HepG2 (cell line): Measurements from ENCODE around the gene CMIP. TPM values are rescaled to one million over a fixed set of nuclear protein-coding genes. Genes with fewer than 3 reads are reported as not detected.

Experiments used
- ERF ChIP-seq: IDR thresholded peaks from 2 replicates; pipeline ENCODE4 v1.6.1; 2018; ENCODE audit warnings: missing biosample characterization, missing genetic modification reagents
- JUND ChIP-seq: sonication (generic); formaldehyde crosslinking; IDR thresholded peaks from 2 replicates; pipeline ENCODE4 v1.8.0; 2022; ENCODE audit warnings: mild to moderate bottlenecking, missing genetic modification reagents
- MED1 ChIP-seq: sonication (generic); formaldehyde crosslinking; IDR thresholded peaks from 2 replicates; pipeline ENCODE4 v1.4.0; 2020; ENCODE audit warnings: missing genetic modification reagents
- ZNF124 ChIP-seq: sonication (generic); formaldehyde crosslinking; IDR thresholded peaks from 2 replicates; pipeline ENCODE4 v1.4.0; 2020; ENCODE audit warnings: missing genetic modification reagents
- ZNF354B ChIP-seq: sonication (generic); formaldehyde crosslinking; IDR thresholded peaks from 2 replicates; pipeline ENCODE4 v1.8.0; 2022; ENCODE audit warnings: mild to moderate bottlenecking, missing genetic modification reagents
- ZNF576 ChIP-seq: sonication (generic); formaldehyde crosslinking; IDR thresholded peaks from 2 replicates; pipeline ENCODE4 v1.4.0; 2020; ENCODE audit warnings: mild to moderate bottlenecking, missing genetic modification reagents
- ZNF687 ChIP-seq: sonication (generic); formaldehyde crosslinking; IDR thresholded peaks from 2 replicates; pipeline ENCODE4 v1.5.1; 2020; ENCODE audit warnings: mild to moderate bottlenecking, missing genetic modification reagents, moderate library complexity
- polyA plus RNA-seq, 8 experiments: library from polyadenylated mRNA; depleted of rRNA in 3 of 8; stranded (reverse) in 7 of 8; unstranded in 1 of 8; fragments of >200 nt; fragmentation: Illumina TruSeq in 4 of 8; extraction: Trizol in 4 of 8; gene quantifications; 2 replicates each; pipeline versions ENCODE4 v1.2.1 to v1.2.3, GENCODE V29; 2011 to 2016; ENCODE audit warnings: low read depth in 4 of 8, missing spikeins in 1 of 8, mixed read lengths in 1 of 8; ENCODE audit not compliant: insufficient read depth in 1 of 8
- total RNA-seq, 5 experiments: library from RNA; depleted of rRNA; stranded (reverse); fragments of >200 nt; fragmentation: Illumina TruSeq; extraction: Trizol; gene quantifications; 2 replicates each; pipeline ENCODE4 v1.2.3, GENCODE V29; 2016; ENCODE audit warnings: low read depth in 1 of 5
- TF ChIP-seq, protein P1 (sequence below): sonication (generic); formaldehyde crosslinking; IDR thresholded peaks from 2 replicates; pipeline ENCODE4 v1.9.0; 2022; ENCODE audit warnings: missing genetic modification reagents, mild to moderate bottlenecking, borderline replicate concordance
- TF ChIP-seq, protein P2 (sequence below), 2 experiments: sonication (generic) in 1 of 2; formaldehyde crosslinking in 1 of 2; IDR thresholded peaks; 2 replicates each; pipeline versions ENCODE4 v1.4.0 to v1.6.1; 2016 to 2020; ENCODE audit warnings: borderline replicate concordance in 1 of 2, low read depth in 1 of 2, mild to moderate bottlenecking in 1 of 2, missing genetic modification reagents in 1 of 2
- TF ChIP-seq, protein P3 (sequence below), 2 experiments: sonication (generic) in 1 of 2; formaldehyde crosslinking in 1 of 2; IDR thresholded peaks; 2 replicates each; pipeline versions ENCODE4 v1.6.1 to v1.9.0; 2014 to 2022; ENCODE audit warnings: antibody characterized with exemption in 1 of 2, borderline replicate concordance in 1 of 2, inconsistent platforms in 1 of 2, low read depth in 1 of 2, missing genetic modification reagents in 1 of 2

The CMIP gene
- total and polyA plus RNA-seq, 2 of the 13 experiments (the other 11 are each of a cell fraction or from before 2014, with no cell fraction given): 10.9 to 18.1 TPM

GRCh38 chr16:81532491-81533174 is 88.0 kb downstream of the CMIP start (continued):
- TF ChIP-seq ZNF687 (CRISPR knock-in tag) (peak; percentile 89), ERF (no peak), ZNF576 (CRISPR knock-in tag) (no peak), ZNF124 (no peak), MED1 (CRISPR knock-in tag) (no peak; the same call in 1 of the 2 replicates), ZNF354B (CRISPR knock-in tag) (no peak), JUND (peak; percentile 29; the same call in 1 of the 2 replicates)
- TF ChIP-seq, protein P1, sequence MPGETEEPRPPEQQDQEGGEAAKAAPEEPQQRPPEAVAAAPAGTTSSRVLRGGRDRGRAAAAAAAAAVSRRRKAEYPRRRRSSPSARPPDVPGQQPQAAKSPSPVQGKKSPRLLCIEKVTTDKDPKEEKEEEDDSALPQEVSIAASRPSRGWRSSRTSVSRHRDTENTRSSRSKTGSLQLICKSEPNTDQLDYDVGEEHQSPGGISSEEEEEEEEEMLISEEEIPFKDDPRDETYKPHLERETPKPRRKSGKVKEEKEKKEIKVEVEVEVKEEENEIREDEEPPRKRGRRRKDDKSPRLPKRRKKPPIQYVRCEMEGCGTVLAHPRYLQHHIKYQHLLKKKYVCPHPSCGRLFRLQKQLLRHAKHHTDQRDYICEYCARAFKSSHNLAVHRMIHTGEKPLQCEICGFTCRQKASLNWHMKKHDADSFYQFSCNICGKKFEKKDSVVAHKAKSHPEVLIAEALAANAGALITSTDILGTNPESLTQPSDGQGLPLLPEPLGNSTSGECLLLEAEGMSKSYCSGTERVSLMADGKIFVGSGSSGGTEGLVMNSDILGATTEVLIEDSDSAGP (CRISPR knock-in tag): peak; percentile 51; the same call in 1 of the 2 replicates
- TF ChIP-seq, protein P2, sequence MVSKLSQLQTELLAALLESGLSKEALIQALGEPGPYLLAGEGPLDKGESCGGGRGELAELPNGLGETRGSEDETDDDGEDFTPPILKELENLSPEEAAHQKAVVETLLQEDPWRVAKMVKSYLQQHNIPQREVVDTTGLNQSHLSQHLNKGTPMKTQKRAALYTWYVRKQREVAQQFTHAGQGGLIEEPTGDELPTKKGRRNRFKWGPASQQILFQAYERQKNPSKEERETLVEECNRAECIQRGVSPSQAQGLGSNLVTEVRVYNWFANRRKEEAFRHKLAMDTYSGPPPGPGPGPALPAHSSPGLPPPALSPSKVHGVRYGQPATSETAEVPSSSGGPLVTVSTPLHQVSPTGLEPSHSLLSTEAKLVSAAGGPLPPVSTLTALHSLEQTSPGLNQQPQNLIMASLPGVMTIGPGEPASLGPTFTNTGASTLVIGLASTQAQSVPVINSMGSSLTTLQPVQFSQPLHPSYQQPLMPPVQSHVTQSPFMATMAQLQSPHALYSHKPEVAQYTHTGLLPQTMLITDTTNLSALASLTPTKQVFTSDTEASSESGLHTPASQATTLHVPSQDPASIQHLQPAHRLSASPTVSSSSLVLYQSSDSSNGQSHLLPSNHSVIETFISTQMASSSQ (IDR thresholded peaks at IDR 0.05; ENCODE audit: low read depth): peak; percentile 67
- TF ChIP-seq, protein P2 (CRISPR knock-in tag; IDR thresholded peaks at IDR 0.05; ENCODE audit: borderline replicate concordance): peak; percentile 87; the same call in 1 of the 2 replicates
- TF ChIP-seq, protein P3, sequence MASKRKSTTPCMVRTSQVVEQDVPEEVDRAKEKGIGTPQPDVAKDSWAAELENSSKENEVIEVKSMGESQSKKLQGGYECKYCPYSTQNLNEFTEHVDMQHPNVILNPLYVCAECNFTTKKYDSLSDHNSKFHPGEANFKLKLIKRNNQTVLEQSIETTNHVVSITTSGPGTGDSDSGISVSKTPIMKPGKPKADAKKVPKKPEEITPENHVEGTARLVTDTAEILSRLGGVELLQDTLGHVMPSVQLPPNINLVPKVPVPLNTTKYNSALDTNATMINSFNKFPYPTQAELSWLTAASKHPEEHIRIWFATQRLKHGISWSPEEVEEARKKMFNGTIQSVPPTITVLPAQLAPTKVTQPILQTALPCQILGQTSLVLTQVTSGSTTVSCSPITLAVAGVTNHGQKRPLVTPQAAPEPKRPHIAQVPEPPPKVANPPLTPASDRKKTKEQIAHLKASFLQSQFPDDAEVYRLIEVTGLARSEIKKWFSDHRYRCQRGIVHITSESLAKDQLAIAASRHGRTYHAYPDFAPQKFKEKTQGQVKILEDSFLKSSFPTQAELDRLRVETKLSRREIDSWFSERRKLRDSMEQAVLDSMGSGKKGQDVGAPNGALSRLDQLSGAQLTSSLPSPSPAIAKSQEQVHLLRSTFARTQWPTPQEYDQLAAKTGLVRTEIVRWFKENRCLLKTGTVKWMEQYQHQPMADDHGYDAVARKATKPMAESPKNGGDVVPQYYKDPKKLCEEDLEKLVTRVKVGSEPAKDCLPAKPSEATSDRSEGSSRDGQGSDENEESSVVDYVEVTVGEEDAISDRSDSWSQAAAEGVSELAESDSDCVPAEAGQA (IDR thresholded peaks at IDR 0.05; ENCODE audit: low read depth): no peak
- TF ChIP-seq, protein P3 (CRISPR knock-in tag; IDR thresholded peaks at IDR 0.05; ENCODE audit: borderline replicate concordance): no peak
